HG03196 (cell line): ENCODE results near the gene RPL13.
"Not testable (repeated sequence)": the region's sequence is repeated elsewhere in the genome, so short reads cannot be mapped to it uniquely, and the experiment has no call there.

ENCODE experiments used
- ATAC-seq: cut with Tn5 transposase; IDR thresholded peaks from one replicate; pipeline ENCODE4 v1.9.1; 2021; ENCODE audit not compliant: unreplicated experiment

RPL13 gene

DNA sequence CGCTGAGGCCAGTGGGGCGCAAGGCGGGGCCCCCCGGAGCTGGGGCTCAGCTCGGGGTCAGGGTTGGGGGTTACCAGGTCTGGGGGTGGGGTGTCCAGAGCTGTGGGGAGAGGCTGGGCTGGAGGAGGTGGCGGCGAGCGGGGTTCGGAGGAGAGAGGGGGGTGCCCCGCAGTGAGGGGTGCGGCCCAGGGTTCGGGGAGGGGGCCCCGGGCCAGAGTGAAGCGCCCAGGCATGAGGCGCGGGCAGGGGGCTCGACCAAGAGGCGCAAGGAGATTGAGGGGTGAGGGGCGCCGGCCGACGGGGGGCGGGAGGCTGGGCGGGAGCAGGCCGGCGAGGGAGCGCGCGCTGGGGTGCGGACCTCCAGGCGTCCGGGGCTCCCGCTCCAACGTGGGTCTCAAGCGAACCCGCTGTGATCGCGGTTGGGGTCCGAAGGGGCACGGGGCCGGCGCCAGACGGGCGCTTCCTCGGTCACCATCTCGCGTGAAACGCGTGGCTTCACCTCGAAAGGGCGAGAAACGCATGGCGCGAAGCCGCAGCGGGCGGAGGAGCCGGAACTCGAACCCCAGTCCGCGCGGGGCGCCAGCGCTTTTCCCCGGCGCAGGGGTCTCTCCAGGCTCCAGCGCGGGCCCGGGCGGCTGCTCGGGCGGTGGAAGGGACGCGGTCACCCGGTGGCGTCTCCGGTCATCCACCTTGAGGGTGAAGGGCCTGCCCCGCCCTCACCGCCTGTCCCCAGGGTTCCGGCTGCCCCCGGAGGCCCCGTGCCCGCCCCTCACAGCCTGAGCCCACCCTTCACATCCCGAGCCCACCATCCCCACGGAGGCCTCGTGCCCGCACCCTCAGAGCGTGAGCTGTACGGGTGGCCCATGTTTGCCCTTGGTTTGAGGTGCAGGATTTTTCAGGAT lies 15.9 kb downstream of the RPL13 start:
- ATAC-seq, result no peak

DNA sequence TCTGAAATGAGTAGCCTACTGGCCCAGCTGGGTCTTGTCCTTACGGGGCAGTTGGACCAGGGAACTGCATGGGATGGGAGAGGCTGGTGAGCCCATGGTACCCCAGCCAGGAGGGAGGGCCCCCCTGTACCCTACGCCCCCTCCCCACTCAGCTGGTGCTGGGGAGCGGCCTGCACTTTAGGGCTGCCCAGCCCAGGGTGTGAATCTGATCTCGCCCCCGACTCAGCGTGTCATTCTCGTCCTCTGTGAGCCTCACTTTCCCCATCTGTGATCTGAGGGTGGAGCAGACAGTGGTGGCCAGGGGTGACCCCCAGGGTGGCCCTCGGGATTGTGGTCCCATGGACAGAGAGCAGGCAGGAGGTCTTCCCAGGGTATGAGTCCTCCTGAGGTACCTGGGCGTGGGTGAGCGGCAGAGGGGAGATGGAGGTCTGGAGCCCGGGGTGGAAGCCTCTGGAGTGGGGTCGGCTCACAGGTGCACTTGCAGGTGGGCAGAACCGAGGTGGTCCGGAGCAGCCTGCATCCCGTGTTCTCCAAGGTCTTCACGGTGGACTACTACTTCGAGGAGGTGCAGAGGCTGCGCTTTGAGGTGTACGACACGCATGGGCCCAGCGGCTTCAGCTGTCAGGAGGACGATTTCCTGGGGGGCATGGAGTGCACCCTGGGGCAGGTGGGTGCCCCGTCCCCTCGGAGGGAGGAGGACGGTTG lies 16.7 kb downstream of the RPL13 start:
- ATAC-seq, result no peak

DNA sequence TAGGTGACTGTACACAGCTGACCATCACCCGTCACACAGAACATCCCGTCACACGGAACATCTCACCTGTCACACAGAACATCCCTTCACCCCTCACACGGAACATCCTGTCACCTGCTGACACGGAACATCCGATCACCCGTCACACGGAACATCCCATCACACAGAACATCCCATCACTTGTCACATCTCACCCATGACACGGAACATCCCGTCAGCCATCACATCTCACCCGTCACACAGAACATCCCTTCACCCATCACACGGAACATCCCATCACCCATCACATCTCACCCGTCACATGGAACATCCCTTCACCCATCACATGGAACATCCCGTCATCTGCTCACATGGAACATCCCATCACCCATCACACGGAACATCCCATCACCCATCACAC lies 18.9 kb downstream of the RPL13 start:
- ATAC-seq, result no peak

DNA sequence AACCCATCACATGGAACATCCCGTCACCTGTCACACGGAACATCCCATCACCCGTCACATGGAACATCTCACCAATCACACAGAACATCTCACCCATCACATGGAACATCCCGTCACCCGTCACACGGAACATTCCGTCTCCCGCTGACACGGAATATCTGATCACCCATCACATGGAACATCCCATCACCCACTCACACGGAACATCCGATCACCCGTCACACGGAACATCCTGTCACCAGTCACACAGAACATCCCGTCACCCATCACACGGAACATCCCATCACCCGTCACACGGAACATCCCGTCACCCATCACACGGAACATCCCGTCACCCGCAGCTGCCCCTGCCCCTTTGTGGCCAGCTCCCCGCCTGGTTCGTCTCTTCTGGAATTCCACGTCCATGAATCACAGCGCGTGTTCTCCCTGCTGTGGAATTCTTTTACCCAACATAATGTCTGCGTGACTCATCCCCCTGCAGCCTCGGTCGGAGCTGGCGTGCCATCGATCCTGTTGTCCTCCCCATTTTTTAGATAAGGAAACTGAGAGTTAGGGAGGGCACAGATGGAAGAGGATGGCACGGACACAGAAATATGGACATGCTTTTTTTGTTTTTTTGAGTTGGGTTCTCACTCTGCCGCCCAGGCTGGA lies 20.7 kb downstream of the RPL13 start:
- ATAC-seq, result no peak

DNA sequence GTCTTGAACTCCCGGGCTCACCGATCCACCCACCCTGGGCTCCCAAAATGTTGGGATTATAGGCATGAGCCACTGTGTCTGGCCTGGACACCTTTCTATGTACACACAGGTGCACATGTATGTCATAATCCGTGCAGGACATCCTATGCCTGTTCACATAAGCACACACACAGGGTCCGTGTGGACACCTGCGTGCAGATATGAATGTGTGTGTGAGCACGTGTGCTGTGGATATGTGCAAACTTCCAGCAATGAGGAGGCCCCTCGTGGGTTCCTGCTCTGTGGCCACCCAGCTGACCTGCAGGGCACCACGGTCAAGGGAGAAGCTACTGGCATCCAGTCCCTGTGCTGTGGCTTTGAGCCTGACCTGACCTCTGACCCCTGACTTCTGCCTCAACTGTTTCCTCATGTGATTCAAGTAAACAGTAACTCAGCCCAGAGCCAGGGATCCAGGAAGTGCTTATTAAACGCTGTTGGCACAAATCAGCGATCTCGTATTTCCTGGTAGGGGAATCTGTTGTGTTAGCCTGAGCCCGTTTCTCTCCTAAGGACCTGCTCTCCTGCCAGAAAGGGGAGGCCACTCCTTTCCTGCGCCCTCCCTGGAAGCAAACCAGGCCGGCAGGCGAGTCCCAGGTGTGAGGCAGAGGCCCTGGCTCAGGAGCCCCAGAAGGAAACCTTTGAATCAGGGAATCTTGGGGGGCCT lies 21.5 kb downstream of the RPL13 start:
- ATAC-seq, result no peak

DNA sequence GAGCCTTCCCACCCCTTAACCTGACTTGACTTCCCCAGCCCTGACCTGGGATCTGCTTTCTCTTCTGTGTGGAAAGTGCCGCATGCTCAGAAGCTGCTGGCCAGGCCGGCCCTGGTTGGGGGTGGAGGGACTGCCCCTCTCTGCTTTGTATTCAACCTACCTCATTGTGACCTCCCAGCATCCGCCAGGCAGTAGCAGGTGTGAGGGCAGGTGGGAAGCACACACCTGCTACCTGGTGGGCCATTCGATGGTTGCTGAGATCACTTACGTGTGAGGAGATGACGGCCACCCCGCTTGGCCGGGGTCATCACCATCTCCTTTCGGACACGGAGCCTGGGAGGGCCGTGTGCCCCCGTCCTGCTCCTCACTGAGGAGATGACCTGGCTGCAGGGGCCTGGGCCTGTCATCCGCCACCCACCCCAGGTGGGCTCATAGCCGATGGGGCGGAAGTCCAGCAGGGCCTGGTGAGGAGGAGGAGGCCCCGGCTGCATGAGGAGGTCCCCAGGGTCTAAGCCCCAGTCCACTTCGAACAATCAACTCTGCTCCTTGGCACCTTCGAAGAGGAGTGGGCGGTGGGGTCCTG lies 22.2 kb downstream of the RPL13 start:
- no peak for ATAC-seq

DNA sequence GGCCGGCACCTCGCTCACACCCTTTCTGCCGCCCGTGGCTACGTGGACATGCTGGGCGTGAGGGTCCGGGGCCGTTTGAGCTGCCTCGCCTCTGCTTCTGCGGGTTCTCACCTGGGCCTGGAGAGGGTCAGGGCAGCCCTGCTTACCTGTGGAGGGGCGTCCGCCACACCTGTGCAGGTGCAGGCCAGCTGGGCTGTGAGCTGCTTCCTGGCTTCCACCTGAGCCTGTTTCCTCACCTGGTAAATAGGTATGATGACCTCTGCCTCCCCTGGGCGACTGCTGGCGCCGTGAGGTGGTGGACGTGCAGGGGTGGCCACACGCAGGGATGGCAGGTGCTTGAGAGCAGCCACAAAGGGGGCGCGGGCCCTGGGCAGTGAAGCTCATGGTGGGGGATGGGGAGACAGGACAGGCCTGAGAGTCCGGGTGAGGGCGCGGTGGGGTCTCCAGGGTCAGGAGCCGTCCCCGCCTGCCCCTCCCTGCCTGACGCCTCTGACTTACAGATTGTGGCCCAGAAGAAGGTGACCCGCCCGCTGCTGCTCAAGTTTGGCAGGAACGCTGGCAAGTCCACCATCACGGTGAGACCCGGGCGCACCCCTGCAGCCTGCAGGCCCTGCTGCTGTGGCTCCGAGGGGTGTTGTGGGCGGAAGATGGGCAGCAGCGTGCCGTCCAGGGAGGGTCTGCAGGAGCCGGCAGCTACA lies 22.9 kb downstream of the RPL13 start:
- ATAC-seq, result no peak

DNA sequence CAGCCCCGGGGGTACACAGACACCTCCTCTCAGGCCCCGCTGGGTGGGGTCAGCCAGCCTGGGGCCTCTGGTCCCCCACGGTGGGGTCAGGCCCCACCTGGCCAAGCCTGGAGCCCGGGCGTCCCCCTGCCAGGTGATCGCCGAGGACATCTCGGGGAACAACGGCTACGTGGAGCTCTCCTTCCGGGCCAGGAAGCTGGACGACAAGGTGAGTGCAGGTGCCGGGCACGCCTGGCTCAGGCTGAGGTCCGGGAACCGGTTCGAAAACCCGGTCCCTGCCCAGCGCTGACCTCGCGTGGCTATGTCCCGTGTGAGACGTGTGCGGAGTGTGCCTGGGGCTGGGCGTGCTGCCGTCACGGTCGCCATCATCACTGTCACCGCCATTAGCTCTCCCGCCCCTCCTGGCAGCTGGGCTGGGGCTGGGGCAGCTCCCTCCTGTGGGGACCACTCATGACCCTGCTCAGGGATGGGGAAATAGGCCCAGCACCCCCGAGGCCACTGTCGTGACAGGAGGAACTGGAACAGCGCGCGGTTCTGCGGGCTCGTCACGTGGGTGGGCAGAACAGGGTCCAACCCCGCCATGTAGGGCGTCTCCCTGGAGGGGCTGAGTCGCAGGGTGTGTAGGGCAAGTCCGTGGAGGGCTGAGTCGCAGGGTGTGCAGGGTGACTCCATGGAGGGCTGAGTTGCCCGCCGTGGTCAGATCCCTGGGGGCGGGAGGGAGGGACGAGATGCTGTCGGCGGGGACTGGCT lies 23.6 kb downstream of the RPL13 start:
- ATAC-seq, result no peak

DNA sequence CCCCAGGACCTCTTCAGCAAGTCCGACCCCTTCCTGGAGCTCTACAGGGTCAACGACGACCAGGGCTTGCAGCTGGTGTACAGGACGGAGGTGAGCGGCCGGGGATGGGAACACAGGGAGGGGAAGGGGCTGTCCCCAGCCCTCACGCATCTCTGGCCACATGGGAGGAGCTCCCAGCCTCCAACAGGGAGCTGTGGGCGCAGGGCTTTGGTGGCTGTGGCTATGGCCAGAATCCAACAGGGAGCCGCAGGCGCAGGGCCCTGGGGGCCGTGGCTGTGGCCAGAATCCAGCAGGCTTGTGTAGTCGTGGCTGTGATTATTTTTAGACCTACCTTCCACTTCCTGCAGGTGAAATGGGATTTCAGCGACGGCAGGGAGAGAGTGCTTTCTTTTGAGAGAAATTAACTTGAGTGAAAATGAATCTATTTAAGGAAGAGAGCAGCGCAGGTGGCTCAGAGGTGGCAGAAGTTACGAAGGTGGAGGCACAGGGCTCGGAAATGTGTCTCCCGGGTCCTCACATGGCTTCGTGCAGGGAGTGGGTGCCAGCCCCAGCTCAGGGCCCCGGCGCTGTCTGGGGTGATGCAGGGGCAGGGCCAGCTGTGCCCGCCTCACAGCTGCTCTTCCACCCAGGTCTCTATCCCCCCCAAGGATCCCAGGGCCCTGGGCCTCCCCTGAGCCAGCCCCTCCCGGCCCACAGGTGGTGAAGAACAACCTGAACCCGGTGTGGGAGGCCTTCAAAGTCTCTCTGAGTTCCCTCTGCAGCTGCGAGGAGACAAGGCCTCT lies 24.5 kb downstream of the RPL13 start:
- ATAC-seq, result no peak

DNA sequence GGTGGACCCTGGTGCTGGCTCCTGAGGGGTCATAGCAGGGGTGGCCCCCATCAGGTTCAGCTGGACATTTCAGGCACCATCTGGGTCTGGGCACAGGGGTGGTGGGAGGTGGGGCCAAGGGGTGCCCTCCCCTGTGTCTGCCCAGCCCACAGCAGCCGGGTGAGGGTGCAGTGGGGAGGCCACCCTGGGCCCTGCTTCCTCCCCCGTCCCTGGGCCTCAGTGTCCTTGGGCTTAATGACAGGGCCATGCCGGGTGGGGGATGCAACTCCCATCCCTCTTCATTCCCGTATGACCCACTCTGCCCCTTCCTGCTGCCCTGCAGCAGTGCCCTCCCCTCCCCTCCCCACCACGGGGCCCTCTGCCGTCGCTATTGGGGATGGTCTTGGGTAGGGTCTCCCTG lies 25.7 kb downstream of the RPL13 start:
- ATAC-seq, result no peak

DNA sequence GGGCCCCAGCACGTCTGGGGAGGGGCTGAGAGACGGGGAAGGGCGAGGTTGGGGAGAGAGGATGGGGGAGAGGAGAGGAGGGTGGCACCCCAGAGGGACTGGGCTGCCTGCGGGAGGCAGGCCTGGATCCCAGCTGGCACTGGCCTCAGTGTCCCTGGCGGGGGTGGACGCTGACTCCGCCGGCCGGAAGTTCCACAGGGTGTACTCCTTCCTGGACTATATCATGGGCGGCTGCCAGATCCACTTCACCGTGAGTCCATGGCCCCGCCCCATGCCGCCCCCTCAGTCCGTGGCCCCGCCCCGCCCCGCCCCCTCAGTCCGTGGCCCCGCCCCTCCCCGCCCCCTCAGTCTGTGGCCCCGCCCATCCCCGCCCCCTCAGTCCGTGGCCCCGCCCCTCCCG lies 26.4 kb downstream of the RPL13 start:
- no peak for ATAC-seq

DNA sequence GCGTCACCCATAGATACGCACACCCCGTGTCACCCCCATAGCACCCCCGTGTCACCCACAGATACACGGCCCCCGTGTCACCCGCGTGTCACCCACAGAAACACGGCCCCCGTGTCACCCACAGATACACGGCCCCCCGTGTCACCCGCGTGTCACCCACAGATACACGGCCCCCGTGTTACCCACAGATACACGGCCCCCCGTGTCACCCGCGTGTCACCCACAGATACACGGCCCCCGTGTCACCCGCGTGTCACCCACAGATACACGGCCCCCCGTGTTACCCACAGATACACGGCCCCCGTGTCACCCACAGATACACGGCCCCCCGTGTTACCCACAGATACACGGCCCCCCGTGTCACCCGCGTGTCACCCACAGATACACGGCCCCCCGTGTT lies 27.2 kb downstream of the RPL13 start:
- not testable (repeated sequence) for ATAC-seq

DNA sequence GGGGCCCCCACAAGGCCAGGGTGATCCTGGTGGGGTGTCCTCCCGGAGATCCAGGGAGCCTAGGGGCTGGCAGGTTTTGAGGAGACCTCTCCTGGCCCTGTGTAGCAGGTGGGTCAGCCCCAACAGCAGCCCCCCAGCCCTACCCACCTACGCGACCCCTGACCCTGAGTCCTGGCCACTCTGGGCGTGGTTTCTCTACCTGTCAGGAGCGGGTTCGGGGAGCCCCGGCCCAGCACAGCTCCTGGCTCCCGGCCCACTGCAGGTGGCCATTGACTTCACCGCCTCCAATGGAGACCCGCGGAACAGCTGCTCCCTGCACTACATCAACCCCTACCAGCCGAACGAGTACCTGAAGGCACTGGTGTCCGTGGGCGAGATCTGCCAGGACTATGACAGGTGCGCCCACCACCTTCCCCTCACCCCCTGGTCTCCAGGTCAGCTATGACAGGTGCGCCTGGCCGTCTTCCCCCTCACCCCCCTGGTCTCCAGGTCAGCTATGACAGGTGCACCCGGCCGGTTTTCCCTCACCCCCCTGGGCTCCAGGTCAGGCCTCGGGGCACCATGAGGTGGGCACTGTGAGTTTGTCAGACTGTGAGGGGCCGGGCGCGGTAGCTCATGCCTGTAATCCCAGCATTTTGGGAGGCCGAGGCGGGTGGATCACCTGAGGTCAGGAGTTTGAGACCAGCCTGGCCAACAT lies 28.1 kb downstream of the RPL13 start:
- no peak for ATAC-seq

DNA sequence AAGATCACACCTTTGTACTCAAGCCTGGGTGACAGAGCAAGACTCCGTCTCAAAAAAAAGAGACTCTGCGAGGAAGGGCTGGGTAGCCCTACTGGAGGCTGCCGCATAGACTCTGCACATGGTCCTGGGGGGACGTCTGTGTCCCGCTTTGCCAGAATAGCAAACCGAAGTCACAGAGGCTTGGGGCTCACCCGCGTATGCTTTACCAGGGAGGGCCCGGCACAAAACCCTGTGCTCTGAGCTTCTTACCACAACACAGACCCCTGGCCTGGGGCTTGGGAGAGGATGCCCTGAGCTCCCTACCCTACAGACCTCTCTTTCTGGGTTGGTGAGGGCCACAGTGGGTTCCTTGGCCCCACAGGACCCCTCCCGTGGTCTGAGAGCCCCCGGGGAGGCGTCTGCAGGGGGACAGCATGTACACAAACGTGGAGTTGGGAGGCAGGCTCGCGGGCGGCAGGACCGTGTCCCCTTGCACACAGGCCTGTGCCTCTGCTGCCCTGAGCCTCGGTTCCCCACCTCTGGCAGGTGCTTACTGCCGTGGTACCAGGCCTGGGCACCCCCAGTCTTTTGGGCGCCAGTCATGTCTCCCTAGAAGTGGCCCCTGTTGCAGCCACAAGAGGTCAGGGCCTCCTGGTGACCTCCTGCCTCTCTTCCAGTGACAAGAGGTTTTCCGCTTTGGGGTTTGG lies 28.9 kb downstream of the RPL13 start:
- ATAC-seq, result no peak

DNA sequence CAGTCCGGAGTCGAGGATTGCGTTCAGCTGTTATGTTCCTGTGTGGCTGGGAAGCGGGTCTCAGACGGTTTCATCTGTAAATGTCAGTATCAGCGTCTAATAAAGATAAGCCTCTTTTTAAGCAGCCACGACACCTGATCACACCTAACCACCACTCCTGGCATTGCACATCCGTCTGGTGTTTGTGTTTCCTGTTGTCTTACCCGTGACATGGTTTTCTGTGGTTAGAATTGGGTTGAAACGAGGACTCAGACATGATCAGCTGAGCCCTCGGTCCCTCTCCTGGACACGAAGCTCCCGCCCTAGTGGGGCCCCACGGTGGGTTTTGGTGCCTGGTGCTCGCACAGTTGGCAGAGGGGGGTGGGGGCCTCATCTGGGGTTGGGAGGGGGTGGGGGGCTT lies 33.4 kb downstream of the RPL13 start:
- no peak for ATAC-seq

DNA sequence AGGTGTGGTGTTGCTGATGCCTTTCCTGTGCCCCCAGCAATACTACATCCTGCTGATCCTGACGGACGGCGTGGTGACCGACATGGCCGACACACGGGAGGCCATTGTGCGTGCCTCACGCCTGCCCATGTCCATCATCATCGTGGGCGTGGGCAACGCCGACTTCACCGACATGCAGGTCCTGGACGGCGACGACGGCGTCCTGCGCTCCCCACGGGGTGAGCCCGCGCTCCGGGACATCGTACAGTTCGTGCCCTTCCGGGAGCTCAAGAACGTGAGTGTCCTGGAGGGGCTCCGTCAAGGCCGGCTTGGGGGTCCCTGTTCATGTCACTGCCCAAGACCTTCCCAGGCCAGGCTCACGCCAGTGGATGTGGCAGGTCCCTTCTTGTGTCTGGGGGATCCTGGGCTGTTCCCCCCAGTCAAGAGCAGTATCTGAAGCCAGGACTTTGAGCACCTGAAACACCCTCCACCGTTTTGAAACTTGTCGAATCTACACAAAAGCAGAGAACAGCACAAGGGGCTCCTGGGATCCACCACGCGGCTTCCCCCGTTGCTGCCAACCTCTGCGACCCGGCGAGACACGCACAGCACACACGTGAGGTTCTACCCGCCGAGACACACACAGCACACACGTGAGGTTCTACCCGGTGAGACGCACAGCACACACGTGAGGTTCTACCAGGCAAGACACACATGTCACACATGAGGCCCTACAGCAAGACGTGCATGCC lies 35.0 kb downstream of the RPL13 start:
- ATAC-seq, result no peak

DNA sequence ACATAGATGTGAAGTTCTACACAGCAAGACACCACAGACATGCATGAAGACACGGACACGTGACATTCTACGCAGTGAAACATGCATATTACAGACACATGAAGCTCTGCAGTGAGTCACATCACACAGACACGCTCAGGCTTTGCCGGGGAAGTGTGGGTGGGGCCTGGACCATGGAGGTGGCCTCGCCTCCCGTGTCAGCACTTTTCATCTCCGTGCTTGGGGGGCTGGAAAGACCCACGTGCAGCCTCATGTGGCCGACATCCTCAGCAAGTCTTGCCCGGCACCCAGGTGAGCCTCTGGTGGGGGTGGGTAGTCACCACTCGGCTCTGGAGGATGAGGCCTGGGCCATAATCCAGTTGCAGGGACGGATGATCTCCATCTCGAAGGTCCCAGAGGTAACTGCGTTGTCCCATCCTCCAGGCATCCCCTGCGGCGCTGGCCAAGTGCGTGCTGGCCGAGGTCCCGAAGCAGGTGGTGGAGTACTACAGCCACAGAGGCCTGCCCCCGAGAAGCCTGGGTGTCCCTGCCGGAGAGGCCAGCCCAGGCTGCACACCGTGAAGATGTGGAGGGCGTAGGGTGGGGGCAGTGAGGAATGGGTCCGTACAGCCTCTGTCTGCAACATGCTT lies 35.7 kb downstream of the RPL13 start:
- ATAC-seq, result no peak
